Measurements from ENCODE around the gene HDAC8.
"Not testable (repeated sequence)": the region's sequence is repeated elsewhere in the genome, so short reads cannot be mapped to it uniquely, and the experiment has no call there.

HDAC8 gene

DNA sequence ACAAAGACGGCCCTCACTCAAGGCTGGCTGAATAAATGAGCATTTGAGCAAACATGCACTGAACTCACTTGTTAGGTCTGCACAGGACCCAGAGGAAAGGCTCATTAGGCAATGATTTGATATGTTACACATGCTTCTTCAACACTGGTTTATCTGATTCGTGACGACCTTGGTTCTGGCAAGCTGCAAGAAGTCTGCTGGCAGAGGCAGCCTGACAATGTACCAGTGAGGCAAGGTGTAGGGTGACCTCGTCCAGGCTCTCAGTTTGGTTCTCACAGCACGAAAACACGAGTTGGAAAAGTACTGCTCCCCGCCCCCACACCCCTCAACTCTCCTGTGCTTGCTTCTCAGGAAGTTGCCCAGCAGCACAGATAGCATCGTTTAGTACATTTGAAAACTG, 203.8 kb downstream of the HDAC8 start:
- DNase-seq = no peak

- no peak for DNase-seq
These were observed 205.1 kb downstream of the HDAC8 start for GRCh38 chrX:72367516-72367915.

- no peak for DNase-seq
These were observed 205.8 kb downstream of the HDAC8 start for GRCh38 chrX:72366701-72367454.

GRCh38 chrX:72366178-72366577, 206.5 kb downstream of the HDAC8 start:
- no peak for DNase-seq

GRCh38 chrX:72365126-72365525, 207.5 kb downstream of the HDAC8 start:
- no peak for DNase-seq

GRCh38 chrX:72360326-72360725, 212.3 kb downstream of the HDAC8 start:
- DNase-seq = no peak

DNA sequence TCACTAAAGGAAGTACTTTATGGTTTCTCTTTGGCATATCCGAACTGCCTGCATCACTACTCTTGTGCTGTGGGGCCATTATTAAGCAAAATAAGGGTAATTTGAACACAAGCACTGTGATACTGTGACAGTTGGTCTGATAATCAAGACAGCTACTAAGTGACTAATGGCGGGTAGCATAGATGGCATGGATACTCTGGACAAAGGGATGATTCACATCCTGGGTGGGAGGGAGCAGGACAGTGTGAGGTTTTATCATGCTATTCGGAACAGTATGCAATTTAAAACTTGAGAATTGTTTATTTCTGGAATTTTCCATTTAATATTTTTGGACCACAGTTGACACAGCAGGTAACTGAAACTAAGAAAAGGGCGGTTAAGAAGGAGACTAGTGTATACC, 214.3 kb downstream of the HDAC8 start:
- DNase-seq = no peak

DNA sequence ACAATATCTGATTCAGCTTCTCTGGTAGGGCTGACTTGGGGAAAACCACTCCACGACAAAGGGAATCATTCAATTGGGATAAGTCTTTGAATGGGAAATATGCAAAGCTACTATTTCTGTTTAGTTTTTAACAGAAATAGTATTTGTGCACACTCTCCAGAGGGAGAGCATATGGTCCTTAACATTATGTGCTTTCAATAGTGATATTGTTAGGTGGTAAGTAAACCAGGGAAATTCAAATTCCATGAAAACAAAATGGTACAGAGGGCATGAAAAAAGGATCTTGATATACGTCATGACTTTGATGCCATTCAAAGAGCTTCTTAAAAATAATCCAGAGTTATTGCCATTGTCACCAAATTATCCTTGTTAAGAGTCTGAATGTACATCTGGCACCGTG, 219.9 kb downstream of the HDAC8 start:
- DNase-seq = no peak

- DNase-seq = no peak
These were observed 220.9 kb downstream of the HDAC8 start for GRCh38 chrX:72351606-72352334.

DNA sequence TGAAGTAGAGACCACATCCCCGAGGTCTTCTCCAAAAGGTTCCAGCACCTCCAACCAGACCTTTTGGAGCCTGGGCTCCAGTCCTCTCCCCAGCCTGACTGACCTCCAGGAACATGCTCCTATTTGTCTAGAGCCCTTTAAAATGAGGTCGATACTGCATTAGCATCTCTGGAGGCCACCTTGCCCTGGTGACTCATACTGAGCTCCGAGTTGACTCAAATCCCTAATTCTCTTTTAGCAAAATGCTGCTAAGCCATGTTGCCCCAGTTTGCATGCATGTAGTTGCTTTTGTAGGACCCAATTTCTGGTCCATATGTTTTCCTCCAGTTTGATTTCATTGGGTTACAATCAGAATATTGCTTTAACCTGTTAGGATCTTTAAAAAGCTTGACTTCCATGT, 223.5 kb downstream of the HDAC8 start:
- no peak for DNase-seq

GRCh38 chrX:72348247-72348979, 224.2 kb downstream of the HDAC8 start:
- DNase-seq = no peak

DNA sequence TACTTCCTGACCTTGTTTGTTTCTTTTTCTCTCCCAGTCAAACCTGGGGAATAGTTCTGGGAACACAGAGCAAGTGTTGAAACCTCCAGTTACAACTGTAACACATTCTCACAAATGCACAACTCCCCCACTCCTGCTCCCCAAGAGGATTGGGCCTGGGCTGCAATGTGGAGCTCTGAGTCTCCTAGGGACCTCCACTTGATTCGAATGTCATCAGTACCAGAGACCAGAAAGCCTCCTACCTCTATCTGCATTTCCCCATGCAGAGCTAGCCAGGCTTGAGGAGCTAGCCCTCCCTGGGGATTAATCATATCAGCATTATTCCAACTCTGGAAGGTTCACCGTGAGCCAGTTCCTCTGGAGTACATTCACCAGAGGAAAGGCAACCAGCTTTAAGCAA, 225.3 kb downstream of the HDAC8 start:
- no peak for DNase-seq

- DNase-seq = no peak
These were observed 226.2 kb downstream of the HDAC8 start for GRCh38 chrX:72346302-72346949.

- DNase-seq = no peak
These were observed 232.0 kb downstream of the HDAC8 start for GRCh38 chrX:72340626-72341025.

DNA sequence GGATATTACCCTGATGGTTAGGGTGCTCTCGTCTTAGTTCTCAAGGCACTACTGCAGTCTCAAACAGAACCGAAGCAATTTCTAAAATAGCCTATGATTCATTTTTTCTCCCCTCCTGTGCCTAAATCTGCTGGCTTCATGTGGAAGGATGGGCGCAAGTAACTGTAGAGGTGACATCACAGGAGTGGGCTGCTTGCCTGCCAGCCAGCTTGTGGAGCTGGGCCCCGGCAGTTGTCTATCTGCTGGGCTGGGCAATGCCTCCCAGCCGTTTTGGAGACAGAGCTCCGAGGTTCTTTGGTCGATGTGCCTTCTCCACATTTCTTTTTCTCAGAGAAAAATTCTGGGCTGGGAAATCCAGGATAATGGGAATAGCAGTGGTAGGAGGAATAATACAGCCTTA, 232.6 kb downstream of the HDAC8 start:
- DNase-seq = no peak

- DNase-seq = no peak
These were observed 242.5 kb downstream of the HDAC8 start for GRCh38 chrX:72330131-72330530.

DNA sequence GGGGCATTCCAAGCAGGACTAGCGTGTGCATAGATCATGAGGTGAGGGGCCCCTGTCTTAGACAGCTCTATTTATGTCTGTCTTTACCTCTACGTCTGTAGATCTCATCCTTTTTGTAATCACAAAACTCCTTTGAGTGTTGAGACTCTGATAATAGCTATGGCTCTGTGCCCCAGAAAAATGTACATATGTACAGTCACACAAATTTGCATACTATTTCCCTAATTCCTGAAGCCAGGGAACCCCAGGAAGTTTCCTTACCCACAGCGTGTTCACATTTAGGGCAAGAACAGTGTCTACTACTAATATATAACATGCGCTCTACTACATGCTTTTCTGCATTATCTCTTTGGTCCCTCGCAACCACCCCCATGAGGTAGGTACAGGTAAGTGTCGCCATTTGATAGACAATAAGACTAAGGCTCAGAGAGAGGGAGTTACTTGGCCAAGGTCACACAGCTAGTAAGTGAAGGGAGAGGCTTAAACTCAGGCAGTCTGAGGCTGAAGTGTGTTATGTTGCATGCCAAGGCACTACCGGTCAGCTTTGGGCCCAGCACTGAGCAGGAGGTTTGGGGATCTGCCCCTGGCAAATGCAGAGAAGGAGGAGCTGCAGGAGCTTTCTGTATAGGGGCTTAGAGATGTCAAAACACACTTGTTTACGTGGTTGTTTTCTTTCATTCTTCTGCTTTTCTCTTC, 245.9 kb downstream of the HDAC8 start:
- no peak for DNase-seq

DNA sequence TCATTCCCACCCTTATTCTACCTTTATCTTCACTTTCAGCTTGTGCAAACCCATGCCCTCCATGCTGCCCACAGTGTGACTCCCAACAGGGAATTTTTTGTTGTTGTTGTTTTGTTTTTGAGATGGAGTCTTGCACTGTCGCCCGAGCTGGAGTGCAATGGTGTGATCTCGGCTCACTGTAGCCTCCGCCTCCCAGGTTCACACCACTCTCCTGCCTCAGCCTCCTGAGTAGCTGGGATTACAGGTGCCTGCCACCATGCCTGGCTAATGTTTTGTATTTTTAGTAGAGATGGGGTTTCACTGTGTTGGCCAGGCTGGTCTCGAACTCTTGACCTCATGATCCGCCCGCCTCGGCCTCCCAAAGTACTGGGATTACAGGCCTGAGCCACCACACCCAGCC, 253.0 kb downstream of the HDAC8 start:
- DNase-seq = not testable (repeated sequence)

- no peak for DNase-seq
These were observed 255.5 kb downstream of the HDAC8 start for GRCh38 chrX:72317139-72317538.

- DNase-seq = no peak
These were observed 256.1 kb downstream of the HDAC8 start for GRCh38 chrX:72316408-72317110.

GRCh38 chrX:72314881-72315280, 257.8 kb downstream of the HDAC8 start:
- no peak for DNase-seq

Measured in activated naive CD4-positive, alpha-beta T cell treated with anti-CD3 and anti-CD28 coated beads, Interleukin-2, amount 50 U/mL, for 16 hours (primary cell).